Measurements from ENCODE around the gene RGS21.

RGS21 gene

GRCh38 chr1:192378878-192379277 is 62.1 kb downstream of the RGS21 start:
- DNase-seq (ENCODE audit: low read depth): no peak

GRCh38 chr1:192379554-192379953 is 62.8 kb downstream of the RGS21 start:
- DNase-seq (ENCODE audit: low read depth): no peak

- DNase-seq (ENCODE audit: low read depth): no peak
These were observed 66.0 kb downstream of the RGS21 start for GRCh38 chr1:192382758-192383157.

GRCh38 chr1:192386051-192386650 is 69.4 kb downstream of the RGS21 start:
- DNase-seq (ENCODE audit: low read depth): no peak

- no peak for DNase-seq (ENCODE audit: low read depth)
These were observed 78.4 kb downstream of the RGS21 start for GRCh38 chr1:192395211-192395610.

- DNase-seq (ENCODE audit: low read depth): no peak
These were observed 79.1 kb downstream of the RGS21 start for GRCh38 chr1:192395895-192396294.

GRCh38 chr1:192399161-192399560 is 82.4 kb downstream of the RGS21 start:
- no peak for DNase-seq (ENCODE audit: low read depth)

GRCh38 chr1:192401825-192402224 is 85.0 kb downstream of the RGS21 start:
- no peak for DNase-seq (ENCODE audit: low read depth)

- no peak for DNase-seq (ENCODE audit: low read depth)
These were observed 85.8 kb downstream of the RGS21 start for GRCh38 chr1:192402571-192402970.

GRCh38 chr1:192407206-192407605 is 90.4 kb downstream of the RGS21 start:
- DNase-seq (ENCODE audit: low read depth): no peak
